ENCODE results near the gene PARD3. TPM values are rescaled to one million over a fixed set of nuclear protein-coding genes. Genes with fewer than 3 reads are reported as not detected.

PARD3 gene
- total RNA-seq, 3 donors from 2014 or later (not counting 1 experiment from before 2014, with no cell fraction given): 0.14 to 0.49 (median 0.38) TPM

DNA sequence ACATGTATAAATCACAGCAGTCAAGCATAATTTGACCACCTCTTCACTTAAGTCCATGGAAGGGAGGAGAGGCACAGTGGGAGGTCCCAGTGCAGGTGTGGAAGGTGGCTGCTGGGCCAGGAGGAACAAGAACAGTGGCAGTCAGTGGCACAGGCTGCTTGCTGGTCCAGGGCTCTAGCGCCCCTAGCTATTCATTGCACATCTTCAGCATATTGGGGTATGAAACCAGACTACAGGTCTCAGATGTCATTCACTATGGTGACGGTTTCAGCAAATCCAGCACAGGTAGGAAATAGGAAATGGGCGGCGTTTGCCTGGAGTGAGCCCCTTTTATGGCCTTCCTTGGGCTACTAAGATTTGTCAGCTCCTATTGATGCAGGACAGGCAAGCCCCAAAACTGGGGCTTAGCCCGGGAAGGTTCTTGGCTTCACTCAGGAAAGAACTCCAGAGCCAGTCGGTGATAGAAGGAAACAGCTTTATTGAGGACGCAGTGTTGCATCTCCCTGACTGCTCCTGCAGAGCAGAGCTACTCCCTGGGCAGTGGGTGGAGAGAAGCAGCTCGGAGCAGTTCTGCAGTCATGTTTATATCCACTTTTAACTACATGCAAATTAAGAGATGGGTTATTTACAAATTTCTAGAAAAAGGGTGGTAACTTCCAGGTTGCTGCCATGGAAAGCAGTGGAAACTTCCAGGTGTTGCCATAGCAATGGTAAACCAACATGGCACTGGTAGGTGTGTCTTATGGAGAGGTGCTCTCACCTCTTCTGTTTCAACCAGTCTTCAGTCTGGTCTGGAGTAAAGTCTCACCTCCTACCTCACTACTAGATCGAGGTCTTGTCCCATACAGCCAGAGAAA is 608.8 kb downstream of the PARD3 start:
- Mint-ChIP-seq H3K27me3 (ENCODE audit: low read depth in 2 of 2) (peaks cover 24 to 56% of the 10 kb centered on the region in 2 donors), H3K27ac (no peak overlapping the region), H3K4me1 (peaks cover 34 to 41% of the 10 kb centered on the region in 2 donors), H3K9me3 (no peaks in the 10 kb centered on the region), H3K4me3 (peak overlapping the region; percentile 77), H3K36me3 (no peaks in the 10 kb centered on the region)
- no peak for DNase-seq
- ATAC-seq: no peak
- H3K27ac ChIP-seq (ENCODE audit: low read length): no peak overlapping the region
- peaks cover 7% of the 10 kb centered on the region for H3K27me3 ChIP-seq (ENCODE audit: control insufficient read depth, insufficient read depth, low read length)
- no peaks in the 10 kb centered on the region for H3K36me3 ChIP-seq (ENCODE audit: control insufficient read depth, insufficient read depth, low read length)
- TF ChIP-seq CTCF (IDR thresholded peaks at IDR 0.05): no peak
- H3K9me3 ChIP-seq (ENCODE audit: control insufficient read depth, insufficient read depth, low read length): no peaks in the 10 kb centered on the region
- no peak overlapping the region for H3K4me3 ChIP-seq (ENCODE audit: low read length)
- H3K4me1 ChIP-seq (ENCODE audit: control insufficient read depth, insufficient read depth, low read length): peaks cover 18% of the 10 kb centered on the region
- WGBS (ENCODE audit: insufficient coverage): 92% methylated on average over 8 of the region's 9 CpGs
- intact Hi-C loops (cut with micrococcal nuclease): no loop called here

DNA sequence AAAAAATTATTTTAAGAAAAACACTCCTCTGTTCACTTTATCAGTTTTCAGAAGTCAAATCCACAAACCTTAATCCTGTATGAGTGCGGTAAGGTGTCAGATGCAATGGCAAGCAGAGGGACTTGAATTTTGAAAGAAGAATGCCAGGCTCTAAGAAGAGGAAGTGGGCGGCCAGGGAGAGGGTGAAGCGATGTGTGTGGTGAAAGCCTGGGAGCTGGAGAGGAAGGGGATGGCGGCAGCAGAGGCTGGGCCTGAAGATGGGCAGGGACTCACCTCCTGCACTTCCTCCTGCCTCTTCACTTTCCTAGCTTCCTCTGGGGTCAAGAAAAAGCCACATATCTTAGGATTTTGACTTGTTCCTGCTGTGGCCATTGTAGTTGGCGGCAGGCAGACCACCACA is 609.6 kb downstream of the PARD3 start:
- ATAC-seq (peak in 1 of 3 donors; percentile 46), DNase-seq (peak in 1 of 2 donors; percentile 6)
- WGBS (ENCODE audit: insufficient coverage): 24% methylated on average over 4 of the region's 5 CpGs
- peaks cover 7% of the 10 kb centered on the region for H3K27me3 ChIP-seq (ENCODE audit: control insufficient read depth, insufficient read depth, low read length)
- H3K4me1 Mint-ChIP-seq: peaks cover 34 to 42% of the 10 kb centered on the region in 2 donors
- no peak overlapping the region for H3K27ac ChIP-seq (ENCODE audit: low read length)
- no peak overlapping the region for H3K4me3 ChIP-seq (ENCODE audit: low read length)
- TF ChIP-seq CTCF (IDR thresholded peaks at IDR 0.05): no peak
- H3K36me3 Mint-ChIP-seq: no peaks in the 10 kb centered on the region
- H3K9me3 Mint-ChIP-seq: no peaks in the 10 kb centered on the region
- H3K27me3 Mint-ChIP-seq (ENCODE audit: low read depth in 2 of 2): peaks cover 23 to 63% of the 10 kb centered on the region in 2 donors
- H3K4me3 Mint-ChIP-seq: peak overlapping the region; percentile 77
- H3K36me3 ChIP-seq (ENCODE audit: control insufficient read depth, insufficient read depth, low read length): no peaks in the 10 kb centered on the region
- H3K9me3 ChIP-seq (ENCODE audit: control insufficient read depth, insufficient read depth, low read length): no peaks in the 10 kb centered on the region
- intact Hi-C loops (cut with micrococcal nuclease): no loop called here
- peaks cover 18% of the 10 kb centered on the region for H3K4me1 ChIP-seq (ENCODE audit: control insufficient read depth, insufficient read depth, low read length)
- no peak overlapping the region for H3K27ac Mint-ChIP-seq

DNA sequence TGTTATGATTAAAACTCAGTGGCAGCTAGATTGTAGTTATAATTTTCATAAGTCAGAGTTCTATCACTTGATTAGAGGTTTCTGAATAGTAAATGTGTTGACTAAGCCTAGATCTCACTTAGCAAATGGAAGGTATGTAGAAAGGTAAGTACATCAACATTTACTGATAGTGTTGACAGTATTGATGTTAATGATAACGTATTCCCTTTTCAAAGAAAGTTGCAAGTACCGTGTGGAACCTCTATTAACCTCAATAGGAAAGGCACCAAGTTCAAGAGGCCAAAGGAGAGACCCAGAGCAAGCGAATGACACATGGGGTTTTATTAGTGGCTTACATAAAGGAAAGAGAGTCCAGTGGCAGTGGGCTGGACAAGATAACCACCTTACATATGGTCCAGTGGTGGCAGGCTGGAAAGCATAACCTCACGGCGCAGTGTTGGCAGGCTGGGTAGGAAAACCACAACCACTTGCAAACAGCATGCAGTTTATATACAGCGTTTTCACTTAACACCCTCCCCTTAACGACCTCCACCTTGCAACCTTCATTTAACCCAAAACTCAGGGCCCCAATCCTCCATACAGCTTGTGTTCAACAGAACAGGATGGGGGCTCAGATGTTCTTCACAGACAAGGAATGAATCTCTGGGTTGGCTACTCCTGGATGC is 611.0 kb downstream of the PARD3 start:
- Histone ChIP-seq H3K4me1 (ENCODE audit: control insufficient read depth, insufficient read depth, low read length) (peaks cover 18% of the 10 kb centered on the region), H3K9me3 (ENCODE audit: control insufficient read depth, insufficient read depth, low read length) (no peaks in the 10 kb centered on the region), H3K27ac (ENCODE audit: low read length) (no peak overlapping the region), H3K4me3 (ENCODE audit: low read length) (no peak overlapping the region), H3K27me3 (ENCODE audit: control insufficient read depth, insufficient read depth, low read length) (peaks cover 7% of the 10 kb centered on the region), H3K36me3 (ENCODE audit: control insufficient read depth, insufficient read depth, low read length) (no peaks in the 10 kb centered on the region)
- peak in 1 of 2 donors; percentile 21 for DNase-seq
- ATAC-seq: peak; percentile 55 to 82 (median 58)
- no peak overlapping the region for H3K27ac Mint-ChIP-seq
- no peaks in the 10 kb centered on the region for H3K36me3 Mint-ChIP-seq
- intact Hi-C loops (cut with micrococcal nuclease): no loop called here
- peaks cover 24 to 73% of the 10 kb centered on the region in 2 donors for H3K27me3 Mint-ChIP-seq (ENCODE audit: low read depth in 2 of 2)
- WGBS (ENCODE audit: insufficient coverage): 18% methylated on average over 6 of the region's 7 CpGs
- H3K4me1 Mint-ChIP-seq: peaks cover 34 to 47% of the 10 kb centered on the region in 2 donors
- H3K4me3 Mint-ChIP-seq: peak overlapping the region; percentile 7
- no peaks in the 10 kb centered on the region for H3K9me3 Mint-ChIP-seq
- no peak for TF ChIP-seq CTCF (IDR thresholded peaks at IDR 0.05)
